Stimulated activated CD8-positive, alpha-beta memory T cell treated with anti-CD3 and anti-CD28 coated beads, Interleukin-2, amount 100 ng/mL, for 1 hour (primary cell): ENCODE measurements around the gene OTC.

Source experiments
- DNase-seq, 2 donors: peaks; one replicate each; pipeline ENCODE4 v3.0.0-alpha.2; 2020; ENCODE audit warnings: low read depth in 2 of 2

The OTC gene

DNA sequence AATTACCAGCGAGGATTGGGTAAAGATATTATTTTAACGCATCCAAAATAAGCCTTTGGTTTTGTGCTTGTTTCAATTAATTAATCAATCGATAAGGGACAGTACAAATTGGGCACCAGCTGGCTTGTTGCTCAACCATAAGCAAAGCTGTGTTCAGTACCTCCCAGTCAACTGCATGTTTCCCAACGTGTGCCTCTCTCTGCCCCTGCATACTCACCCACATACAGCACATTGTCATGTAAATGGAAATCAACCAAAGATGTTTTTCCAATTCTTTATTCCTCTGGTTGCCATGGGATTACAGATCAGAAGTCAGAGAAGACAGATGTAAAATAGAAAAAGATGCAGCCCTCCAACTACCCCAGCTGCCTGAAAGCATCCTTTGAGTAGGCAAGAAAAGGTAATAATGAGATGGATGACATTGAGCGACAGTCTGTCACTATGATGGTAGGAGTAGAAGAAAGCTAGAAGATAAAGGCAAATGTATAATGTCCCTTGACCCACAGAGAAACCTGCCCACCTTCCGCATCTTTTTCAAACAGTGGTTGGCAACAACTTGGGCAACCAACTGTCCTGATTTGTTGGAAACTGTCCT, 116.3 kb downstream of the OTC start:
- DNase-seq: no peak
